ENCODE measurements around the gene SLC16A1.
"Not testable (repeated sequence)": the region's sequence is repeated elsewhere in the genome, so short reads cannot be mapped to it uniquely, and the experiment has no call there.

GRCh38 chr1:112981834-112982233, 25.8 kb upstream of the SLC16A1 start:
- not testable (repeated sequence) for TF ChIP-seq SPI1 (IDR thresholded peaks at IDR 0.05; ENCODE audit: low read depth, low read length); POLR2A (IDR thresholded peaks at IDR 0.05; ENCODE audit: low read depth, low read length); PAX5 (IDR thresholded peaks at IDR 0.05; ENCODE audit: insufficient read depth, low read length, severe bottlenecking); POLR2AphosphoS5 (IDR thresholded peaks at IDR 0.05; ENCODE audit: low read depth, low read length); TAF1 (IDR thresholded peaks at IDR 0.05; ENCODE audit: low read depth, low read length)

All from GM12891 (cell line).